Epithelial cell of esophagus (primary cell): Measurements from ENCODE around the gene MAL.

ENCODE experiments used
- DNase-seq: peaks from one replicate; pipeline ENCODE4 v3.0.0; 2010; ENCODE audit warnings: low read depth
- H3K4me3 ChIP-seq: 2 replicates; pipeline ENCODE4 v1.5.1; 2011; ENCODE audit warnings: mild to moderate bottlenecking, low read length, control low read depth
- CTCF ChIP-seq: IDR thresholded peaks from 2 replicates; pipeline ENCODE4 v1.5.1; 2011; ENCODE audit warnings: low read depth, mild to moderate bottlenecking, low read length, control low read depth, inconsistent platforms; ENCODE audit not compliant: insufficient read depth; ENCODE audit errors: missing control alignments

MAL gene

GRCh38 chr2:95061601-95062183, 36.2 kb downstream of the MAL start:
- TF ChIP-seq CTCF = no peak
- DNase-seq = no peak
- H3K4me3 ChIP-seq = no peak overlapping the region

GRCh38 chr2:95062242-95063085, 37.0 kb downstream of the MAL start:
- peak; percentile 22 for DNase-seq
- TF ChIP-seq CTCF = peak; percentile 29
- no peak overlapping the region for H3K4me3 ChIP-seq

- TF ChIP-seq CTCF = no peak
- DNase-seq = no peak
Measured at GRCh38 chr2:95063086-95063958, 37.8 kb downstream of the MAL start.

GRCh38 chr2:95068256-95068655, 42.7 kb downstream of the MAL start:
- no peak for TF ChIP-seq CTCF
- no peak for DNase-seq
- no peak overlapping the region for H3K4me3 ChIP-seq

More at GRCh38 chr2:95063086-95063958, 37.8 kb downstream of the MAL start:
- no peak overlapping the region for H3K4me3 ChIP-seq

GRCh38 chr2:95069465-95069864, 44.0 kb downstream of the MAL start:
- DNase-seq = no peak
- no peak overlapping the region for H3K4me3 ChIP-seq
- no peak for TF ChIP-seq CTCF

GRCh38 chr2:95071856-95072255, 46.3 kb downstream of the MAL start:
- no peak for TF ChIP-seq CTCF
- DNase-seq = no peak
- no peak overlapping the region for H3K4me3 ChIP-seq
